DOHH2 (cell line): ENCODE data around the gene TTC39C.
"Not testable (repeated sequence)": the region's sequence is repeated elsewhere in the genome, so short reads cannot be mapped to it uniquely, and the experiment has no call there.

ENCODE experiments used
- H3F3A ChIP-seq: fragments of 200-600 bp; sonication (generic), shearing (Covaris generic); 2 replicates; pipeline ENCODE4 v1.6.0; 2016; ENCODE audit warnings: antibody characterized with exemption, mild to moderate bottlenecking; ENCODE audit not compliant: control insufficient read depth, insufficient read depth
- H3K27ac ChIP-seq: fragments of 200-600 bp; sonication (generic); 2 replicates; pipeline ENCODE4 v1.5.1; 2014; ENCODE audit warnings: low read depth, mild to moderate bottlenecking, low read length, moderate library complexity
- H3K27me3 ChIP-seq: fragments of 200-600 bp; sonication (generic); 2 replicates; pipeline ENCODE4 v1.6.1; 2014; ENCODE audit warnings: mild to moderate bottlenecking, low read length, mixed read lengths; ENCODE audit not compliant: control insufficient read depth
- H3K36me3 ChIP-seq: fragments of 200-600 bp; sonication (generic); 2 replicates; pipeline ENCODE4 v1.6.1; 2014; ENCODE audit warnings: mild to moderate bottlenecking, low read length, moderate library complexity, mixed read lengths; ENCODE audit not compliant: control insufficient read depth
- H3K4me1 ChIP-seq: fragments of 200-600 bp; sonication (generic); 2 replicates; pipeline ENCODE4 v1.6.1; 2014; ENCODE audit warnings: mild to moderate bottlenecking, low read length, mixed read lengths; ENCODE audit not compliant: control insufficient read depth
- H3K4me2 ChIP-seq: fragments of 200-600 bp; sonication (generic); 2 replicates; pipeline ENCODE4 v1.6.0; 2014; ENCODE audit warnings: mild to moderate bottlenecking, low read length, moderate library complexity
- H3K4me3 ChIP-seq: fragments of 200-600 bp; sonication (generic); 2 replicates; pipeline ENCODE4 v1.5.1; 2014; ENCODE audit warnings: mild to moderate bottlenecking, low read length, mixed read lengths
- H3K79me2 ChIP-seq: fragments of 200-600 bp; sonication (generic); 2 replicates; pipeline ENCODE4 v1.6.1; 2014; ENCODE audit warnings: mild to moderate bottlenecking, low read length, mixed read lengths; ENCODE audit not compliant: control insufficient read depth
- H3K9me2 ChIP-seq: fragments of 200-600 bp; sonication (generic); replicated peaks from 2 replicates; pipeline ENCODE4 v1.6.1; 2014; ENCODE audit warnings: mild to moderate bottlenecking, low read length, mixed read lengths; ENCODE audit not compliant: control insufficient read depth
- H3K9me3 ChIP-seq: fragments of 200-600 bp; sonication (generic); 2 replicates; pipeline ENCODE4 v1.6.1; 2014; ENCODE audit warnings: antibody characterized with exemption, low read length, mixed read lengths; ENCODE audit not compliant: control insufficient read depth, insufficient read depth
- H4K20me1 ChIP-seq: fragments of 200-600 bp; sonication (generic); 2 replicates; pipeline ENCODE4 v1.6.0; 2014; ENCODE audit warnings: low read depth, mild to moderate bottlenecking, antibody characterized with exemption, low read length, moderate library complexity; ENCODE audit not compliant: control insufficient read depth, insufficient read depth
- CTCF ChIP-seq: fragments of 200-600 bp; sonication (generic); IDR thresholded peaks from one replicate; pipeline ENCODE4 v1.5.1; 2014; ENCODE audit warnings: antibody characterized with exemption, mild to moderate bottlenecking, low read depth, low read length; ENCODE audit not compliant: poor library complexity, severe bottlenecking
- EZH2phosphoT487 ChIP-seq: fragments of 200-600 bp; sonication (generic); IDR thresholded peaks from 2 replicates; pipeline ENCODE4 v1.6.1; 2017; ENCODE audit warnings: borderline replicate concordance, mild to moderate bottlenecking, antibody characterized with exemption, low read length, moderate library complexity, mixed read lengths

The TTC39C gene

GRCh38 chr18:24138789-24139616 lies 124.4 kb downstream of the TTC39C start, which contains the start of gene CABYR:
Gene CABYR (plus strand): TSS chr18:24139062. CDS start chr18:24143115, 4,053 bp downstream.
- H3K4me3 ChIP-seq = peak within 1 kb of the TSS; percentile 71
- no peaks in the 10 kb centered on the region for H3K9me2 ChIP-seq
- no peaks in the 10 kb centered on the region for H3K79me2 ChIP-seq
- no peaks in the 10 kb centered on the region for H4K20me1 ChIP-seq
- no peaks in the 10 kb centered on the region for H3K9me3 ChIP-seq
- peaks cover 6% of the 10 kb centered on the region for H3K27me3 ChIP-seq
- peaks cover 12% of the 10 kb centered on the region for H3F3A ChIP-seq
- no peaks in the 10 kb centered on the region for H3K36me3 ChIP-seq
- no peak within 1 kb of the TSS for H3K27ac ChIP-seq
- peak within 1 kb of the TSS; percentile 85 for H3K4me2 ChIP-seq
- TF ChIP-seq CTCF = no peak
- TF ChIP-seq EZH2phosphoT487 = no peak
- peaks cover 13% of the 10 kb centered on the region for H3K4me1 ChIP-seq

- Histone ChIP-seq H3K9me3 (no peaks in the 10 kb centered on the region), H3K9me2 (no peaks in the 10 kb centered on the region), H3F3A (peaks cover 11% of the 10 kb centered on the region), H3K79me2 (no peaks in the 10 kb centered on the region), H3K4me2 (no peak overlapping the region), H3K36me3 (no peaks in the 10 kb centered on the region), H3K4me1 (peaks cover 13% of the 10 kb centered on the region), H3K27ac (no peak overlapping the region), H4K20me1 (no peaks in the 10 kb centered on the region), H3K4me3 (no peak overlapping the region), H3K27me3 (peaks cover 13% of the 10 kb centered on the region)
- no peak for TF ChIP-seq EZH2phosphoT487
These were observed 126.1 kb downstream of the TTC39C start for GRCh38 chr18:24140697-24141096.

GRCh38 chr18:24142376-24142775 lies 127.8 kb downstream of the TTC39C start:
- Histone ChIP-seq H3K4me3 (no peak overlapping the region), H3K9me3 (no peaks in the 10 kb centered on the region), H3K27me3 (peaks cover 16% of the 10 kb centered on the region), H3K4me1 (peaks cover 13% of the 10 kb centered on the region), H3K9me2 (no peaks in the 10 kb centered on the region), H3K79me2 (no peaks in the 10 kb centered on the region), H3F3A (peaks cover 5% of the 10 kb centered on the region; the same call in 1 of the 2 replicates), H3K27ac (no peak overlapping the region), H4K20me1 (no peaks in the 10 kb centered on the region), H3K4me2 (no peak overlapping the region), H3K36me3 (no peaks in the 10 kb centered on the region)
- TF ChIP-seq EZH2phosphoT487 = no peak
- no peak for TF ChIP-seq CTCF

GRCh38 chr18:24149591-24149990 lies 135.0 kb downstream of the TTC39C start:
- peaks cover 10% of the 10 kb centered on the region for H3K27me3 ChIP-seq
- not testable (repeated sequence) for H3K9me3 ChIP-seq, H3K9me2 ChIP-seq, H3K36me3 ChIP-seq, H4K20me1 ChIP-seq, H3K27ac ChIP-seq, H3K4me2 ChIP-seq, H3F3A ChIP-seq, H3K4me3 ChIP-seq, H3K79me2 ChIP-seq, H3K4me1 ChIP-seq
